Tibial nerve (tissue), 4 donors: Measurements from ENCODE around the gene MAJIN.

Experiments used
- CTCF ChIP-seq, 5 experiments: fragments of 200-600 bp in 3 of 5; fragments of 450-650 bp in 2 of 5; sonication (generic) in 3 of 5; IDR thresholded peaks; one replicate each; pipeline ENCODE4 v1.5.1; 2016 to 2019; ENCODE audit warnings: antibody characterized with exemption in 5 of 5, mild to moderate bottlenecking in 3 of 5, moderate library complexity in 2 of 5
- EP300 ChIP-seq, 2 donors: sonication (generic); formaldehyde crosslinking; IDR thresholded peaks; one replicate each; pipeline ENCODE4 v1.6.1; 2017; ENCODE audit warnings: antibody characterized with exemption in 2 of 2, mild to moderate bottlenecking in 1 of 2
- POLR2A ChIP-seq, 2 donors: fragments of 450-650 bp; IDR thresholded peaks; one replicate each; pipeline ENCODE4 v1.6.1; 2017; ENCODE audit warnings: antibody characterized with exemption in 2 of 2, mild to moderate bottlenecking in 2 of 2, moderate library complexity in 2 of 2

- TF ChIP-seq CTCF (IDR thresholded peaks at IDR 0.05) (no peak), POLR2A (IDR thresholded peaks at IDR 0.05) (no peak), EP300 (IDR thresholded peaks at IDR 0.05) (no peak)
Observed at GRCh38 chr11:64925536-64926436, 46.1 kb downstream of the MAJIN start.
